Small intestine (tissue), 7 donors: ENCODE data around the gene PROX2. TPM values are rescaled to one million over a fixed set of nuclear protein-coding genes. Genes with fewer than 3 reads are reported as not detected.
A peak's percentile ranks its signal among the peaks of the same experiment; 100 is the strongest.

Experiments
- DNase-seq, 2 donors: peaks; one replicate each; pipeline versions ENCODE4 v3.0.0 to v3.0.0-alpha.2; 2013
- FAIRE-seq: peaks from 2 replicates; lab custom pipeline; 2012; peaks lifted over from hg19 to GRCh38; lab: Jason Lieb, UNC
- H3K27ac ChIP-seq, 3 donors: one replicate each; pipeline ENCODE4 v1.5.1; 2013; ENCODE audit warnings: low read length in 2 of 3, mild to moderate bottlenecking in 2 of 3, control low read depth in 1 of 3, inconsistent platforms in 1 of 3, low read depth in 1 of 3, moderate library complexity in 1 of 3
- H3K27me3 ChIP-seq, 3 donors: one replicate each; pipeline ENCODE4 v1.6.1; 2013; ENCODE audit warnings: low read length in 3 of 3, inconsistent platforms in 1 of 3; ENCODE audit not compliant: control insufficient read depth in 3 of 3, insufficient read depth in 3 of 3
- H3K36me3 ChIP-seq, 3 donors: one replicate each; pipeline ENCODE4 v1.6.1; 2013; ENCODE audit warnings: low read length in 3 of 3, inconsistent platforms in 1 of 3, low read depth in 1 of 3, mild to moderate bottlenecking in 1 of 3, moderate library complexity in 1 of 3; ENCODE audit not compliant: control insufficient read depth in 3 of 3, insufficient read depth in 2 of 3
- H3K4me1 ChIP-seq, 3 donors: one replicate each; pipeline ENCODE4 v1.6.1; 2013; ENCODE audit warnings: low read length in 2 of 3, inconsistent platforms in 1 of 3, low read depth in 1 of 3, mild to moderate bottlenecking in 1 of 3, moderate library complexity in 1 of 3; ENCODE audit not compliant: control insufficient read depth in 3 of 3, insufficient read depth in 2 of 3
- H3K4me3 ChIP-seq, 3 donors: one replicate each; pipeline ENCODE4 v1.5.1; 2013; ENCODE audit warnings: low read length in 3 of 3, control low read depth in 1 of 3, inconsistent platforms in 1 of 3, low read depth in 1 of 3, mild to moderate bottlenecking in 1 of 3, moderate library complexity in 1 of 3
- H3K9me3 ChIP-seq, 2 donors: one replicate each; pipeline ENCODE4 v1.6.1; 2013; ENCODE audit warnings: low read depth in 1 of 2, low read length in 1 of 2; ENCODE audit not compliant: control insufficient read depth in 2 of 2, insufficient read depth in 1 of 2
- WGBS, 3 donors: extraction: QIAGEN DNeasy Blood & Tissue Kit; methylation state at CpG; one replicate each; pipeline ENCODE4 v1.1.7; 2013; 5-methylcytosine and 5-hydroxymethylcytosine counted together
- polyA plus RNA-seq, 4 donors: library from polyadenylated mRNA; stranded (reverse) in 3 of 4; unstranded in 1 of 4; fragments of 200-250 nt in 3 of 4; fragments of 120-200 nt in 1 of 4; gene quantifications; one replicate each; pipeline versions ENCODE4 v1.2.1 to v1.2.3, GENCODE V29; 2013
- donor health status: healthy with polysubstance abuse.
- donor health status: control.
- donor health status: control.
- donor health status: Bipolar disorder and iron deficiency.
- donor health status: healthy.

PROX2 gene
- polyA plus RNA-seq, 4 donors: 1.1 TPM; not detected in 3

DNA sequence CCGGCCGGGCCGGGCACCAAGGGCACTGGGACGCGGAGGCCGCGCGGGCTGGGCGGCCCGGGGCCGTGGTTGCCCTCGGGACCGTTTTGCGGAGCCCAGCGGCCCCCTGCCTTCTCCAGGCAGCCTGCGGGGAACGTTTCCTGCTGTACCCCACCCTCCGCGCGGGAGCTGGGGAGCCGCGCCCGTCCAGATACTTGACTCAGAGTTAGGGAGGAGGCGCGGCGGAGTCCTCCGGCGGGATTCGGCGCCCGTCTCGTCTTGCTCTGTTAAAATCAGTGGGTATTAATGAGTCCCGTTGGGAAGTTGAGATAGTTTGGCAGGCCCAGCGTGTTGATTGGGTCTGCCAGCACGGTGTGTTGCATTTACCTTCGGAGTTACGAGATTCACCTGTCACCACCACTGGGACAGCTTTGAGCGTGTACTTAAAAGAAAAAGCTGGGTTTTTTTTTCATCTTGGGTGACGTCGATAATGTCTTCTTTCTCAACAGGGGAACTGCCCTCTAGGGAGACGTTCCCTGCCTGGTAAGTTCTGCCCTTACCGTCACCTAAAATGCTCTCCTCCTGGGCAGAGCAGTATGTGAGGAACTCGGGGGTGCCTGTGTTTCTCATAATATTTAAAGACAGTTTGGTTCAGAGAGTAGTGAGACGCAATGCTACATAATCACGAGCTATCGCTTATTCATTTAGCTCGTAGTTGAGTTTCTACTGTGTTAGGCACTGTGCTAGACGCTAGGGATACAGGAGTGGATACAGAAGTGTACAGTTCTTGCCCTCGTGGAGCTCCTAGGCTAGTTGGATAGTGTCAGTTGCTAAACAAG, 6.4 kb upstream of the PROX2 start:
- peak overlapping the region; percentile 88 to 100 (median 93) for H3K27ac ChIP-seq
- DNase-seq (peak in 1 of 2 donors; percentile 56), FAIRE-seq (no peak)
- peaks cover 9 to 34% (median 27%) of the 10 kb centered on the region in 3 donors for H3K4me1 ChIP-seq
- H3K9me3 ChIP-seq: no peaks in the 10 kb centered on the region
- WGBS, 3 donors: 0 to 1% (median 1%) methylated on average over 38 to 49 of the region's 49 CpGs
- H3K4me3 ChIP-seq: peak overlapping the region; percentile 72 to 100 (median 77)
- no peaks in the 10 kb centered on the region for H3K27me3 ChIP-seq
- peaks cover 0 to 8% (median 3%) of the 10 kb centered on the region in 3 donors for H3K36me3 ChIP-seq

DNA sequence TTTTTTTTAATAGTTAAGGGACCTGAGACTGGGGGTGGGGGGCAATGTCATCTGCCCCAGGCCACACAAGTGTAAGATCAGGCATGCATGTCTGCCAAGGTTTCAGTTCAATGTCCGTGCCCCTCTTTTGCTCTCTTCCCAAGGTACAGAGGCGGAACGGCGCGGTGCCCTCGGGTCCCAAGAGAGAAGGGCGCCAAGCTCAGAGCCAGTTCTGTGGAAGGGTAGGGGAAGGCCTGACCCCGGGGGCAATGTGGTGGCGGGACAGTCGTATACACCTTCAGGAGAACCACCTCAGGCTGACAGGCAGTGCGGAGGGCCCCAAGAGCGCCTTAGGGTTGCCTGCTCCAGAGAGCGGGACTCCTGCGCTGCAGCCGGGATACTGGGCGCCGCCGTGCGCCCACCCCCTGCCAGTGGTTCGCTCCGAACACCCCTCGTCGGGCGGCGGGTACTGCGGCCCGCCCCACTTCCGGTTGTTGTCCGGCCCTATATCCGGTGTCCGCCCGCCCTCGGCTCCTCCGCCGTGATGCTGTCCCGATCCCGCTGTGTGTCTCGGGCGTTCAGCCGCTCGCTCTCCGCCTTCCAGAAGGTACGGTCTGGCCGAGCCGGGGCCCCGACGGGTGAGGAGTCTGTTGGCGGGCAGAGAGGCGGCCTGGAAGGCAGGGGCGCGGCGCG, 5.6 kb upstream of the PROX2 start, which contains the start of gene DLST:
Gene DLST, plus strand, starts transcription at position 486 of the 672 bp plus-strand sequence. Its CDS starts 38 bp downstream, at position 524.
- Histone ChIP-seq H3K4me1 (peaks cover 9 to 34% (median 27%) of the 10 kb centered on the region in 3 donors), H3K9me3 (no peaks in the 10 kb centered on the region), H3K36me3 (peaks cover 0 to 5% (median 3%) of the 10 kb centered on the region in 3 donors), H3K4me3 (peak within 1 kb of the TSS; percentile 72 to 100 (median 77)), H3K27ac (peak within 1 kb of the TSS; percentile 88 to 100 (median 93)), H3K27me3 (no peaks in the 10 kb centered on the region)
- 0 to 1% (median 0%) methylated on average over 45 to 53 of the region's 53 CpGs for WGBS, 3 donors
- no peak for FAIRE-seq
- peak; percentile 82 to 96 for DNase-seq

DNA sequence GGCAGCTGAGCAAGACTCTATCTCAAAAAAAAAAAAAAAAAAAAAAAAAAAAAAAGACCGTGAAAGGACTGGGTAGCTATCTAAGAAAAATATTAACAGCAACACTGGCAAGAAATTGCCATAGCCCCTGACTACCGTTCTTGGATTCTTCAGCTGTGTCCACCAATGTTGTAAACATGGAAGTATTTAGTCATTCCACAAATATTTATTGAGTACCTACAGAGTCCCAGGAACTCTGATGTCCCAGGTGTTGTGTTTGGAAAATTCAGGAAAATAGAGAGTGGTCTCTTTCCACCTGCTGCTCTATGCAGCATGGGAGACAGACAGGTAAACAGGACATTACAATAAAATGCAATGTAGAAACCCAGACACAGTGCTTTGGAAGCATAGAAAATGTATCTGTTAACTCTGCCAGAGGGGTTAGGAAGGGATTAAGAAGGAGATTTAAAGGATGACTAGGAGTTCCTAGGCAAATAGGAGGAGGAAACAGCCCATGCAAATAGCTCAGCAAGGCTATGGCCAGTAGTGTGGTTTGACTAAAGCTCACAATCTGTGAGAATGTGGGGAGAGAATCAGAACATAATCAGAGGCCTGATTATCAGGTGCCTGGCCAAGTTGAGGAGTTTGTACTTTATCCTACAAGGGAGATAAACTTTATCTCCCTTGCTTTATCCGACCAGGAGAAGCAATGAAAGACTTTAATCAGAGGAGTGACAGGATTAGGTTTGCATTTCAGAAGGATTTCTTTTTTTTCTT, 3.7 kb upstream of the PROX2 start:
- Histone ChIP-seq H3K36me3 (no peaks in the 10 kb centered on the region), H3K4me1 (peaks cover 9 to 34% (median 22%) of the 10 kb centered on the region in 3 donors), H3K27me3 (no peaks in the 10 kb centered on the region), H3K27ac (peak overlapping the region in 2 of 3 donors; percentile 16 to 39), H3K9me3 (no peaks in the 10 kb centered on the region), H3K4me3 (no peak overlapping the region)
- 22 to 54% (median 47%) methylated on average over 3 of the region's 3 CpGs for WGBS, 3 donors
- DNase-seq (peak; percentile 54 to 85), FAIRE-seq (no peak)

DNA sequence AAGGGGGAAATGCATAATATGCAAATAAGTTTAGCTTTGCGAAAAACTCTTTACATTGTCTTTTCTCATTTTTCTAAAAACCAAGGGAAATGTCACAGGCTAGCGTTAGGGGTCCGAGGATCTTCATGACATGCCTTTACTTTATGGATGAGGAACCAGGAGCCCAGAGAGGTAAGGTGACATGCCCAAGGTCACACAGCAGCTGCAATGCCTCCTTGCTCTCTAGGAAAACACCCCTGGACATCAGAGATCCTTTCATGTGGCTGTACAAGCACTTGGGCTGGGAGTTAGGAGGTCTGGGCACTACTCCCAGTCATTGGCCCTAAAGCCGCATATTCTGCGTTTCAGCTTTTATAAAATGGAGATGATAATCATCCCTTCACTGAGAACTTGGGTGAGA, 741 bp downstream of the PROX2 start:
- no peak for FAIRE-seq
- 95 to 97% (median 97%) methylated on average over 5 of the region's 5 CpGs for WGBS, 3 donors
- DNase-seq: no peak

DNA sequence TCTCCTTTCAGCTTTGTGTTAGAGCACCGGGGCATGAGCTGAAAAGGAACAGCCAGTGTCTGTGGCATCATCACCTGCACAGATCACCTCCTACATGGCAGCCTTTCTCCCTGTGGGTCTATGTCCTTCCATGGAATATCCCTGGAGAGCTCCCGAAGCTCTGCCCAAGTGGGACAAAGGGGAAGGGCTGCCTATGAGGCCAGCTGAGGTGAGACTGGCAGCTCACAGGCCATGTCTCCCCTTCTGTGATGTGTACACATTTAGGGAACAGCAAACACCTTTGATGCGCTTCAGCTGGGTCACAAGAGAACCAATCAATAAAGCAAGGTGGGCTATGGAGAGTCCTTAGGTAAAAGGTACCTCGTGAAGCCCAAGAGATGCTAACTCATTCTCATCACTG, 4.1 kb downstream of the PROX2 start:
- FAIRE-seq: no peak

More for the DNA sequence above, 741 bp downstream of the PROX2 start:
- no peak overlapping the region for H3K4me3 ChIP-seq
- H3K4me1 ChIP-seq: peaks cover 0 to 6% (median 2%) of the 10 kb centered on the region in 3 donors
- no peaks in the 10 kb centered on the region for H3K9me3 ChIP-seq
- no peaks in the 10 kb centered on the region for H3K36me3 ChIP-seq
- H3K27ac ChIP-seq: no peak overlapping the region
- H3K27me3 ChIP-seq: no peaks in the 10 kb centered on the region

DNA sequence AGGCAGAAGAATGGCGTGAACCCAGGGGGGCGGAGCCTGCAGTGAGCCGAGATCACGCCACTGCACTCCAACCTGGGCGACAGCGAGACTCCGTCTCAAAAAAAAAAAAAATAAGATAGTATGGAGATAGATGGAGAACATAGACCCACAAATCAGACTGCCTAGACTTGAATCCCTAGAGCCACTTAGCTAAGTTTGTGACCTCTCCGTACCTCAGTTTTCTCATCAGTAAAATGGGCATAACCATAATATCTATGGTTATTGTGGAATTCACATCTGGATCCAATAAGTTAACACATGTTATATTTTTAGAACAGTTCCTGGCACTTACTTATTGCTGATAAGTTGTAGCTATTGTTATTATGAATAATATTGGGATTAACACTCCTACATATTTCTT, 7.2 kb downstream of the PROX2 start:
- H3K4me1 ChIP-seq: no peaks in the 10 kb centered on the region
- no peaks in the 10 kb centered on the region for H3K36me3 ChIP-seq
- FAIRE-seq (no peak), DNase-seq (no peak)
- no peaks in the 10 kb centered on the region for H3K9me3 ChIP-seq
- H3K27ac ChIP-seq: no peak overlapping the region
- WGBS, 3 donors: 78 to 95% (median 91%) methylated on average over 7 to 8 of the region's 8 CpGs
- no peak overlapping the region for H3K4me3 ChIP-seq
- H3K27me3 ChIP-seq: no peaks in the 10 kb centered on the region

More for the DNA sequence above, 4.1 kb downstream of the PROX2 start:
- H3K4me3 ChIP-seq: no peak overlapping the region
- no peak overlapping the region for H3K27ac ChIP-seq
- DNase-seq: no peak
- no peaks in the 10 kb centered on the region for H3K36me3 ChIP-seq
- 80 to 89% (median 83%) methylated on average over 4 of the region's 4 CpGs for WGBS, 3 donors
- no peaks in the 10 kb centered on the region for H3K4me1 ChIP-seq
- H3K9me3 ChIP-seq: no peaks in the 10 kb centered on the region
- no peaks in the 10 kb centered on the region for H3K27me3 ChIP-seq

DNA sequence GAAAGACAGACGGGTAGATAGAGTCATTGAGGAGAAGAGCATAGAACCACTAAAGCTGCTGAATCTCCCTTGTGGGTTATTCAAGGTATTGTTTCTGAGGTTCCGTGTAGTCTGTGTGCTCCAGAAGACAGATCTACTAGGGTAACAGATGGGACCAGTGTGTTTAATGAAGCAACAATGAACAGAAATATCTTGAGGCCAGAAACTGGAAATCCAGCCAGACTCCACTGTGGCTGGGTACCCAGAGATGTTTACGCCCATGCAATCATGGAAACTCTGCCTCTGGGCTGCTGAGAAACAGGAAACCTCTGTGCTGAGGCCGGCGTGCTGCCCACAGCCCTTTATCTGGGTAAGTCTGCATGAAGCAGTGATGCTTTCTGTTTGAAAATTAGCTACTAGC, 8.3 kb downstream of the PROX2 start:
- H3K4me1 ChIP-seq: no peaks in the 10 kb centered on the region
- 37 to 55% (median 47%) methylated on average over 5 of the region's 5 CpGs for WGBS, 3 donors
- FAIRE-seq (no peak), DNase-seq (peak in 1 of 2 donors; percentile 38)
- no peaks in the 10 kb centered on the region for H3K9me3 ChIP-seq
- no peaks in the 10 kb centered on the region for H3K36me3 ChIP-seq
- H3K4me3 ChIP-seq: no peak overlapping the region
- peak overlapping the region in 1 of 3 donors; percentile 37 for H3K27ac ChIP-seq
- no peaks in the 10 kb centered on the region for H3K27me3 ChIP-seq
